GM12872 (cell line): Measurements from ENCODE around the gene KCNE3.

Experiments
- CTCF ChIP-seq: IDR thresholded peaks from 3 replicates; pipeline ENCODE4 v1.5.1; 2011; ENCODE audit warnings: low read depth, mild to moderate bottlenecking, low read length, moderate library complexity; ENCODE audit not compliant: insufficient read depth

Gene KCNE3

GRCh38 chr11:74462009-74462408 lies 5.3 kb downstream of the KCNE3 start:
- TF ChIP-seq CTCF = no peak

GRCh38 chr11:74460481-74461154 lies 6.7 kb downstream of the KCNE3 start:
- TF ChIP-seq CTCF = no peak

GRCh38 chr11:74460065-74460464 lies 7.3 kb downstream of the KCNE3 start:
- no peak for TF ChIP-seq CTCF

GRCh38 chr11:74459584-74459983 lies 7.8 kb downstream of the KCNE3 start:
- no peak for TF ChIP-seq CTCF

GRCh38 chr11:74457356-74457755 lies 10.0 kb downstream of the KCNE3 start:
- TF ChIP-seq CTCF = no peak

GRCh38 chr11:74453373-74453975 lies 13.9 kb downstream of the KCNE3 start:
- peak; percentile 87 for TF ChIP-seq CTCF

- TF ChIP-seq CTCF = no peak
These were observed 15.0 kb downstream of the KCNE3 start for GRCh38 chr11:74452366-74452765.
